ENCODE data around the gene EFCAB14. TPM values are rescaled to one million over a fixed set of nuclear protein-coding genes. Genes with fewer than 3 reads are reported as not detected.

The EFCAB14 gene
- total RNA-seq, 1 experiment from 2014 or later: 52.5 TPM

- no peak for TF ChIP-seq YY1 (IDR thresholded peaks at IDR 0.05; ENCODE audit: extremely low read depth, insufficient replicate concordance, low read depth, low read length)
- no peak for TF ChIP-seq FOSL1 (IDR thresholded peaks at IDR 0.05; ENCODE audit: low read depth)
- no peak for TF ChIP-seq ZFX (IDR thresholded peaks at IDR 0.05)
Measured at GRCh38 chr1:46646844-46647243, 72.1 kb downstream of the EFCAB14 start (continued).

- H3K9me2 ChIP-seq (ENCODE audit: insufficient read depth): no peaks in the 10 kb centered on the region
- no peaks in the 10 kb centered on the region for H4K20me1 ChIP-seq (ENCODE audit: insufficient read depth)
- no peak overlapping the region for H2AFZ ChIP-seq (ENCODE audit: low read depth, low read length, poor library complexity, severe bottlenecking)
- no peak for DNase-seq (ENCODE audit: low read depth, low spot score)
- H3K4me1 ChIP-seq (ENCODE audit: control insufficient read depth in 1 of 2, insufficient read depth in 2 of 2, low read length in 2 of 2): peaks cover 0 to 6% of the 10 kb centered on the region in 2 experiments; a peak in 2 of 4 replicates
- H3K9ac ChIP-seq (ENCODE audit: low read length): no peak overlapping the region
- H3K9me3 ChIP-seq (ENCODE audit: control insufficient read depth in 1 of 2, insufficient read depth in 1 of 2, low read depth in 1 of 2, low read length in 2 of 2): no peaks in the 10 kb centered on the region
- H3K36me3 ChIP-seq (ENCODE audit: control insufficient read depth in 1 of 2, insufficient read depth in 2 of 2, low read length in 2 of 2): peaks cover 3 to 22% of the 10 kb centered on the region in 2 experiments; a peak in 1 of 4 replicates
- H3K4me2 ChIP-seq (ENCODE audit: low read length): no peak overlapping the region
- H3K27ac ChIP-seq (ENCODE audit: low read depth, low read length): no peak overlapping the region
- POLR2A ChIA-PET: no interaction called here
- H3K4me3 ChIP-seq (replicated peaks in 1 of 2; ENCODE audit: low read depth in 1 of 2, low read length in 2 of 2): no peak overlapping the region
- no peak for TF ChIP-seq POLR2AphosphoS5 (IDR thresholded peaks at IDR 0.05; ENCODE audit: low read depth, low read length)
- no peak for TF ChIP-seq TCF7L2 (IDR thresholded peaks at IDR 0.05; ENCODE audit: borderline replicate concordance, extremely low read depth, insufficient read depth, insufficient read length)
- no peak for TF ChIP-seq SIN3A (IDR thresholded peaks at IDR 0.05; ENCODE audit: low read depth)
- no peak for TF ChIP-seq EGR1 (IDR thresholded peaks at IDR 0.05; ENCODE audit: low read depth)
- no peak for TF ChIP-seq POLR2A (IDR thresholded peaks at IDR 0.05; ENCODE audit: borderline replicate concordance, extremely low read depth, insufficient read depth, insufficient read length)
- no peak for TF ChIP-seq YY1 (IDR thresholded peaks at IDR 0.05; ENCODE audit: extremely low read depth, insufficient replicate concordance, low read depth, low read length)
- no peak for TF ChIP-seq FOSL1 (IDR thresholded peaks at IDR 0.05; ENCODE audit: low read depth)
- no peak for TF ChIP-seq REST (IDR thresholded peaks at IDR 0.05; ENCODE audit: low read depth)
- TF ChIP-seq SP1 (IDR thresholded peaks at IDR 0.05; ENCODE audit: low read depth): no peak
- no peak for TF ChIP-seq SRF (IDR thresholded peaks at IDR 0.05; ENCODE audit: low read depth)
- no peak for TF ChIP-seq ELF1 (IDR thresholded peaks at IDR 0.05; ENCODE audit: borderline replicate concordance, low read depth)
- TF ChIP-seq CTCF (IDR thresholded peaks at IDR 0.05 in 2 of 3, conservative IDR thresholded peaks at IDR 0.05 in 1 of 3; ENCODE audit: borderline replicate concordance in 1 of 3, insufficient read depth in 1 of 3, low read depth in 2 of 3, low read length in 2 of 3): no peak
- TF ChIP-seq JUND (IDR thresholded peaks at IDR 0.05): no peak
- TF ChIP-seq EZH2phosphoT487 (IDR thresholded peaks at IDR 0.05; ENCODE audit: borderline replicate concordance): no peak
- RAD21 ChIA-PET (ENCODE audit: low non-redundant PET in 1 of 2, low total read pairs in 2 of 2, uncharacterized antibody in 2 of 2, unreplicated experiment in 2 of 2): no interaction called here
- H3K79me2 ChIP-seq (ENCODE audit: insufficient read depth, low read length): no peaks in the 10 kb centered on the region
- intact Hi-C loops (cut with micrococcal nuclease): no loop called here
- H3K27me3 ChIP-seq (ENCODE audit: insufficient read depth, low read length): no peaks in the 10 kb centered on the region
- CTCF ChIA-PET: no interaction called here
- no TSS peak for BruUV-seq (replicated peaks)
- ATAC-seq: no peak
Measured at GRCh38 chr1:46646331-46646730, 72.6 kb downstream of the EFCAB14 start.
